ENCODE results near the gene BCAS4.
"Not testable (repeated sequence)": the region's sequence is repeated elsewhere in the genome, so short reads cannot be mapped to it uniquely, and the experiment has no call there.

- not testable (repeated sequence) for TF ChIP-seq CTCF, POLR2A (IDR thresholded peaks at IDR 0.05)
Observed at GRCh38 chr20:50800986-50801746, 6.3 kb downstream of the BCAS4 start.
